HepG2 (cell line): ENCODE measurements around the gene TOB1. TPM values are rescaled to one million over a fixed set of nuclear protein-coding genes. Genes with fewer than 3 reads are reported as not detected.

ENCODE experiments used
- CHD4 ChIP-seq: fragments of 200-600 bp; sonication (generic); IDR thresholded peaks from 2 replicates; pipeline ENCODE4 v1.7.0; 2017; ENCODE audit warnings: mild to moderate bottlenecking, low read length, borderline replicate concordance
- DR1 ChIP-seq: sonication (generic); formaldehyde crosslinking; IDR thresholded peaks from 2 replicates; pipeline ENCODE4 v1.8.0; 2021; ENCODE audit warnings: mild to moderate bottlenecking, missing genetic modification reagents, inconsistent platforms
- NRL ChIP-seq: sonication (generic); formaldehyde crosslinking; IDR thresholded peaks from 2 replicates; pipeline ENCODE4 v1.5.0; 2020; ENCODE audit warnings: missing genetic modification reagents, mild to moderate bottlenecking, moderate library complexity, borderline replicate concordance
- SP140L ChIP-seq: sonication (generic); formaldehyde crosslinking; IDR thresholded peaks from 2 replicates; pipeline ENCODE4 v1.4.0; 2020; ENCODE audit warnings: missing genetic modification reagents, borderline replicate concordance
- ZKSCAN5 ChIP-seq: sonication (generic); formaldehyde crosslinking; IDR thresholded peaks from 2 replicates; pipeline ENCODE4 v1.5.1; 2020; ENCODE audit warnings: mild to moderate bottlenecking, missing genetic modification reagents
- ZNF253 ChIP-seq: sonication (generic); formaldehyde crosslinking; IDR thresholded peaks from 2 replicates; pipeline ENCODE4 v1.8.0; 2022; ENCODE audit warnings: mild to moderate bottlenecking, missing genetic modification reagents, borderline replicate concordance
- ZNF260 ChIP-seq: sonication (generic); formaldehyde crosslinking; IDR thresholded peaks from 2 replicates; pipeline ENCODE4 v1.4.0; 2020; ENCODE audit warnings: missing genetic modification reagents, low read depth, mild to moderate bottlenecking, borderline replicate concordance
- ZNF430 ChIP-seq: sonication (generic); formaldehyde crosslinking; IDR thresholded peaks from 2 replicates; pipeline ENCODE4 v1.9.0; 2021; ENCODE audit warnings: mild to moderate bottlenecking, missing genetic modification reagents
- polyA plus RNA-seq, 8 experiments: library from polyadenylated mRNA; depleted of rRNA in 3 of 8; stranded (reverse) in 7 of 8; unstranded in 1 of 8; fragments of >200 nt; fragmentation: Illumina TruSeq in 4 of 8; extraction: Trizol in 4 of 8; gene quantifications; 2 replicates each; pipeline versions ENCODE4 v1.2.1 to v1.2.3, GENCODE V29; 2011 to 2016; ENCODE audit warnings: low read depth in 4 of 8, missing spikeins in 1 of 8, mixed read lengths in 1 of 8; ENCODE audit not compliant: insufficient read depth in 1 of 8
- total RNA-seq, 5 experiments: library from RNA; depleted of rRNA; stranded (reverse); fragments of >200 nt; fragmentation: Illumina TruSeq; extraction: Trizol; gene quantifications; 2 replicates each; pipeline ENCODE4 v1.2.3, GENCODE V29; 2016; ENCODE audit warnings: low read depth in 1 of 5
- TF ChIP-seq, protein P1 (sequence below): sonication (generic); formaldehyde crosslinking; IDR thresholded peaks from 2 replicates; pipeline ENCODE4 v1.4.0; 2020; ENCODE audit warnings: mild to moderate bottlenecking, missing genetic modification reagents
- TF ChIP-seq, protein P2 (sequence below): sonication (generic); formaldehyde crosslinking; IDR thresholded peaks from 2 replicates; pipeline ENCODE4 v1.8.1; 2023; ENCODE audit warnings: mild to moderate bottlenecking, missing genetic modification reagents
- TF ChIP-seq, protein P3 (sequence below): sonication (generic); formaldehyde crosslinking; IDR thresholded peaks from 2 replicates; pipeline ENCODE4 v1.4.0; 2020; ENCODE audit warnings: mild to moderate bottlenecking, missing genetic modification reagents
- TF ChIP-seq, protein P4 (sequence below): sonication (generic); formaldehyde crosslinking; IDR thresholded peaks from 2 replicates; pipeline ENCODE4 v1.9.0; 2021; ENCODE audit warnings: mild to moderate bottlenecking, missing genetic modification reagents
- TF ChIP-seq, protein P5 (sequence below): sonication (generic); formaldehyde crosslinking; IDR thresholded peaks from 2 replicates; pipeline ENCODE4 v1.5.0; 2020; ENCODE audit warnings: missing genetic modification reagents

The TOB1 gene
- total and polyA plus RNA-seq, 2 of the 13 experiments (the other 11 are each of a cell fraction or from before 2014, with no cell fraction given) = 21.9 to 57.7 TPM

DNA sequence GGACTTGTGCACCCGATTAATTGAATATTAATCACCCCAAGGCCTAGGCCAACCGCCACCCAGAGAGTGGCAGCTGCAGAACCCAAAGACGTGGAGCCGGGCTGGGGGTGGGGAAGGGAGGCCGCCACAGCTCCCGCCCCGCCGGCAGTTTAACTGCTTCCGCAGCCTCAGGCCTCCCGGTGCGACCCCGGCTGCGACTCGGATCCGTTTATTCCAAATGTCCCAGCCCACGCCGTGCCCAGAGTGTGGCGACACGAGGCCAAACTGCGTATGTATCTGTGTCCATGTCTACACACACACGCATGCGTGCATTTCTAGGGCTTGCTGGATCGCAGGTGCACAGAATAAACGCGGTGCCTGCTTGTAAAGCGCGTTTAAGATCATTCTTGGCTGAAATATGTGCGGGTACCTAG lies 802 bp upstream of the TOB1 start (continued):
- TF ChIP-seq, protein P1, sequence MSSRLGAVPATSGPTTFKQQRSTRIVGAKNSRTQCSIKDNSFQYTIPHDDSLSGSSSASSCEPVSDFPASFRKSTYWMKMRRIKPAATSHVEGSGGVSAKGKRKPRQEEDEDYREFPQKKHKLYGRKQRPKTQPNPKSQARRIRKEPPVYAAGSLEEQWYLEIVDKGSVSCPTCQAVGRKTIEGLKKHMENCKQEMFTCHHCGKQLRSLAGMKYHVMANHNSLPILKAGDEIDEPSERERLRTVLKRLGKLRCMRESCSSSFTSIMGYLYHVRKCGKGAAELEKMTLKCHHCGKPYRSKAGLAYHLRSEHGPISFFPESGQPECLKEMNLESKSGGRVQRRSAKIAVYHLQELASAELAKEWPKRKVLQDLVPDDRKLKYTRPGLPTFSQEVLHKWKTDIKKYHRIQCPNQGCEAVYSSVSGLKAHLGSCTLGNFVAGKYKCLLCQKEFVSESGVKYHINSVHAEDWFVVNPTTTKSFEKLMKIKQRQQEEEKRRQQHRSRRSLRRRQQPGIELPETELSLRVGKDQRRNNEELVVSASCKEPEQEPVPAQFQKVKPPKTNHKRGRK (CRISPR knock-in tag) = no peak
- TF ChIP-seq SP140L (CRISPR knock-in tag) (no peak), ZNF430 (CRISPR knock-in tag) (no peak), ZNF260 (peak; percentile 14; the same call in 1 of the 2 replicates), ZNF253 (CRISPR knock-in tag) (no peak; the same call in 1 of the 2 replicates), ZKSCAN5 (CRISPR knock-in tag) (no peak), CHD4 (peak; percentile 57; the same call in 1 of the 2 replicates), DR1 (CRISPR knock-in tag) (no peak; the same call in 1 of the 2 replicates), NRL (CRISPR knock-in tag) (no peak)
- TF ChIP-seq, protein P2, sequence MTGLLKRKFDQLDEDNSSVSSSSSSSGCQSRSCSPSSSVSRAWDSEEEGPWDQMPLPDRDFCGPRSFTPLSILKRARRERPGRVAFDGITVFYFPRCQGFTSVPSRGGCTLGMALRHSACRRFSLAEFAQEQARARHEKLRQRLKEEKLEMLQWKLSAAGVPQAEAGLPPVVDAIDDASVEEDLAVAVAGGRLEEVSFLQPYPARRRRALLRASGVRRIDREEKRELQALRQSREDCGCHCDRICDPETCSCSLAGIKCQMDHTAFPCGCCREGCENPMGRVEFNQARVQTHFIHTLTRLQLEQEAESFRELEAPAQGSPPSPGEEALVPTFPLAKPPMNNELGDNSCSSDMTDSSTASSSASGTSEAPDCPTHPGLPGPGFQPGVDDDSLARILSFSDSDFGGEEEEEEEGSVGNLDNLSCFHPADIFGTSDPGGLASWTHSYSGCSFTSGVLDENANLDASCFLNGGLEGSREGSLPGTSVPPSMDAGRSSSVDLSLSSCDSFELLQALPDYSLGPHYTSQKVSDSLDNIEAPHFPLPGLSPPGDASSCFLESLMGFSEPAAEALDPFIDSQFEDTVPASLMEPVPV (CRISPR knock-in tag) = no peak; the same call in 1 of the 2 replicates
- TF ChIP-seq, protein P3, sequence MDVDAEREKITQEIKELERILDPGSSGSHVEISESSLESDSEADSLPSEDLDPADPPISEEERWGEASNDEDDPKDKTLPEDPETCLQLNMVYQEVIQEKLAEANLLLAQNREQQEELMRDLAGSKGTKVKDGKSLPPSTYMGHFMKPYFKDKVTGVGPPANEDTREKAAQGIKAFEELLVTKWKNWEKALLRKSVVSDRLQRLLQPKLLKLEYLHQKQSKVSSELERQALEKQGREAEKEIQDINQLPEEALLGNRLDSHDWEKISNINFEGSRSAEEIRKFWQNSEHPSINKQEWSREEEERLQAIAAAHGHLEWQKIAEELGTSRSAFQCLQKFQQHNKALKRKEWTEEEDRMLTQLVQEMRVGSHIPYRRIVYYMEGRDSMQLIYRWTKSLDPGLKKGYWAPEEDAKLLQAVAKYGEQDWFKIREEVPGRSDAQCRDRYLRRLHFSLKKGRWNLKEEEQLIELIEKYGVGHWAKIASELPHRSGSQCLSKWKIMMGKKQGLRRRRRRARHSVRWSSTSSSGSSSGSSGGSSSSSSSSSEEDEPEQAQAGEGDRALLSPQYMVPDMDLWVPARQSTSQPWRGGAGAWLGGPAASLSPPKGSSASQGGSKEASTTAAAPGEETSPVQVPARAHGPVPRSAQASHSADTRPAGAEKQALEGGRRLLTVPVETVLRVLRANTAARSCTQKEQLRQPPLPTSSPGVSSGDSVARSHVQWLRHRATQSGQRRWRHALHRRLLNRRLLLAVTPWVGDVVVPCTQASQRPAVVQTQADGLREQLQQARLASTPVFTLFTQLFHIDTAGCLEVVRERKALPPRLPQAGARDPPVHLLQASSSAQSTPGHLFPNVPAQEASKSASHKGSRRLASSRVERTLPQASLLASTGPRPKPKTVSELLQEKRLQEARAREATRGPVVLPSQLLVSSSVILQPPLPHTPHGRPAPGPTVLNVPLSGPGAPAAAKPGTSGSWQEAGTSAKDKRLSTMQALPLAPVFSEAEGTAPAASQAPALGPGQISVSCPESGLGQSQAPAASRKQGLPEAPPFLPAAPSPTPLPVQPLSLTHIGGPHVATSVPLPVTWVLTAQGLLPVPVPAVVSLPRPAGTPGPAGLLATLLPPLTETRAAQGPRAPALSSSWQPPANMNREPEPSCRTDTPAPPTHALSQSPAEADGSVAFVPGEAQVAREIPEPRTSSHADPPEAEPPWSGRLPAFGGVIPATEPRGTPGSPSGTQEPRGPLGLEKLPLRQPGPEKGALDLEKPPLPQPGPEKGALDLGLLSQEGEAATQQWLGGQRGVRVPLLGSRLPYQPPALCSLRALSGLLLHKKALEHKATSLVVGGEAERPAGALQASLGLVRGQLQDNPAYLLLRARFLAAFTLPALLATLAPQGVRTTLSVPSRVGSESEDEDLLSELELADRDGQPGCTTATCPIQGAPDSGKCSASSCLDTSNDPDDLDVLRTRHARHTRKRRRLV (CRISPR knock-in tag) = peak; percentile 20; the same call in 1 of the 2 replicates
- TF ChIP-seq, protein P4, sequence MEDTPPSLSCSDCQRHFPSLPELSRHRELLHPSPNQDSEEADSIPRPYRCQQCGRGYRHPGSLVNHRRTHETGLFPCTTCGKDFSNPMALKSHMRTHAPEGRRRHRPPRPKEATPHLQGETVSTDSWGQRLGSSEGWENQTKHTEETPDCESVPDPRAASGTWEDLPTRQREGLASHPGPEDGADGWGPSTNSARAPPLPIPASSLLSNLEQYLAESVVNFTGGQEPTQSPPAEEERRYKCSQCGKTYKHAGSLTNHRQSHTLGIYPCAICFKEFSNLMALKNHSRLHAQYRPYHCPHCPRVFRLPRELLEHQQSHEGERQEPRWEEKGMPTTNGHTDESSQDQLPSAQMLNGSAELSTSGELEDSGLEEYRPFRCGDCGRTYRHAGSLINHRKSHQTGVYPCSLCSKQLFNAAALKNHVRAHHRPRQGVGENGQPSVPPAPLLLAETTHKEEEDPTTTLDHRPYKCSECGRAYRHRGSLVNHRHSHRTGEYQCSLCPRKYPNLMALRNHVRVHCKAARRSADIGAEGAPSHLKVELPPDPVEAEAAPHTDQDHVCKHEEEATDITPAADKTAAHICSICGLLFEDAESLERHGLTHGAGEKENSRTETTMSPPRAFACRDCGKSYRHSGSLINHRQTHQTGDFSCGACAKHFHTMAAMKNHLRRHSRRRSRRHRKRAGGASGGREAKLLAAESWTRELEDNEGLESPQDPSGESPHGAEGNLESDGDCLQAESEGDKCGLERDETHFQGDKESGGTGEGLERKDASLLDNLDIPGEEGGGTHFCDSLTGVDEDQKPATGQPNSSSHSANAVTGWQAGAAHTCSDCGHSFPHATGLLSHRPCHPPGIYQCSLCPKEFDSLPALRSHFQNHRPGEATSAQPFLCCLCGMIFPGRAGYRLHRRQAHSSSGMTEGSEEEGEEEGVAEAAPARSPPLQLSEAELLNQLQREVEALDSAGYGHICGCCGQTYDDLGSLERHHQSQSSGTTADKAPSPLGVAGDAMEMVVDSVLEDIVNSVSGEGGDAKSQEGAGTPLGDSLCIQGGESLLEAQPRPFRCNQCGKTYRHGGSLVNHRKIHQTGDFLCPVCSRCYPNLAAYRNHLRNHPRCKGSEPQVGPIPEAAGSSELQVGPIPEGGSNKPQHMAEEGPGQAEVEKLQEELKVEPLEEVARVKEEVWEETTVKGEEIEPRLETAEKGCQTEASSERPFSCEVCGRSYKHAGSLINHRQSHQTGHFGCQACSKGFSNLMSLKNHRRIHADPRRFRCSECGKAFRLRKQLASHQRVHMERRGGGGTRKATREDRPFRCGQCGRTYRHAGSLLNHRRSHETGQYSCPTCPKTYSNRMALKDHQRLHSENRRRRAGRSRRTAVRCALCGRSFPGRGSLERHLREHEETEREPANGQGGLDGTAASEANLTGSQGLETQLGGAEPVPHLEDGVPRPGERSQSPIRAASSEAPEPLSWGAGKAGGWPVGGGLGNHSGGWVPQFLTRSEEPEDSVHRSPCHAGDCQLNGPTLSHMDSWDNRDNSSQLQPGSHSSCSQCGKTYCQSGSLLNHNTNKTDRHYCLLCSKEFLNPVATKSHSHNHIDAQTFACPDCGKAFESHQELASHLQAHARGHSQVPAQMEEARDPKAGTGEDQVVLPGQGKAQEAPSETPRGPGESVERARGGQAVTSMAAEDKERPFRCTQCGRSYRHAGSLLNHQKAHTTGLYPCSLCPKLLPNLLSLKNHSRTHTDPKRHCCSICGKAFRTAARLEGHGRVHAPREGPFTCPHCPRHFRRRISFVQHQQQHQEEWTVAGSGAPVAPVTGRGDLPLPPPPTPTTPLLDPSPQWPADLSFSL = no peak
- TF ChIP-seq, protein P5, sequence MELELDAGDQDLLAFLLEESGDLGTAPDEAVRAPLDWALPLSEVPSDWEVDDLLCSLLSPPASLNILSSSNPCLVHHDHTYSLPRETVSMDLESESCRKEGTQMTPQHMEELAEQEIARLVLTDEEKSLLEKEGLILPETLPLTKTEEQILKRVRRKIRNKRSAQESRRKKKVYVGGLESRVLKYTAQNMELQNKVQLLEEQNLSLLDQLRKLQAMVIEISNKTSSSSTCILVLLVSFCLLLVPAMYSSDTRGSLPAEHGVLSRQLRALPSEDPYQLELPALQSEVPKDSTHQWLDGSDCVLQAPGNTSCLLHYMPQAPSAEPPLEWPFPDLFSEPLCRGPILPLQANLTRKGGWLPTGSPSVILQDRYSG (CRISPR knock-in tag) = peak; percentile 75; the same call in 1 of the 2 replicates
